IMR-90 (cell line): Measurements from ENCODE around the gene HOXB2. TPM values are rescaled to one million over a fixed set of nuclear protein-coding genes. Genes with fewer than 3 reads are reported as not detected.
A peak's percentile ranks its signal among the peaks of the same experiment; 100 is the strongest.

Experiments
- ATAC-seq: fragments of 200-7000 bp; cut with Tn5 transposase; 2 replicates; pipeline ENCODE4 v1.9.1; 2020; ENCODE audit warnings: low read depth, mild to moderate bottlenecking, moderate library complexity
- BruUV-seq: library from RNA; stranded (reverse); fragments of 400-500 nt; replicated peaks from 2 replicates; lab custom pipeline; 2021; lab: Mats Ljungman, UMichigan
- CTCF ChIA-PET: fragments of 300-600 bp; formaldehyde crosslinking; extraction: SDS; loops from one replicate; lab custom pipeline; 2021; ENCODE audit warnings: antibody characterized with exemption; lab: Yijun Ruan, JAX
- POLR2A ChIA-PET: fragments of 300-600 bp; sonication (Branson Sonifier 250); formaldehyde crosslinking; loops from one replicate; lab custom pipeline; 2022; ENCODE audit warnings: antibody characterized with exemption; ENCODE audit not compliant: unreplicated experiment; lab: Charles Lee
- DNase-seq: peaks from one replicate; pipeline ENCODE4 v3.0.0; 2013
- H2AFZ ChIP-seq: replicated peaks from 2 replicates; pipeline ENCODE3; 2013; ENCODE audit warnings: low read length, mild to moderate bottlenecking; ENCODE audit not compliant: poor library complexity
- H2AK5ac ChIP-seq: 2 replicates; pipeline ENCODE4 v1.6.1; 2013; ENCODE audit warnings: low read depth, low read length, inconsistent platforms
- H2AK9ac ChIP-seq: replicated peaks from 2 replicates; pipeline ENCODE3; 2013; ENCODE audit warnings: mild to moderate bottlenecking, low read depth, low read length, moderate library complexity; ENCODE audit not compliant: poor library complexity
- H2BK120ac ChIP-seq: 2 replicates; pipeline ENCODE4 v1.6.1; 2013; ENCODE audit warnings: low read depth, low read length, inconsistent platforms
- H2BK15ac ChIP-seq: 3 replicates; pipeline ENCODE4 v1.6.1; 2013; ENCODE audit warnings: low read depth, low read length, inconsistent platforms
- H2BK20ac ChIP-seq: 2 replicates; pipeline ENCODE4 v1.6.1; 2013; ENCODE audit warnings: low read depth, mild to moderate bottlenecking, inconsistent platforms, low read length, moderate library complexity
- H2BK5ac ChIP-seq: 2 replicates; pipeline ENCODE4 v1.6.1; 2013; ENCODE audit warnings: mild to moderate bottlenecking, low read depth, low read length, inconsistent platforms; ENCODE audit not compliant: poor library complexity, severe bottlenecking
- H3K14ac ChIP-seq: replicated peaks from 2 replicates; pipeline ENCODE4 v1.6.1; 2013; ENCODE audit warnings: low read depth, low read length, inconsistent platforms
- H3K18ac ChIP-seq: 2 replicates; pipeline ENCODE4 v1.6.1; 2013; ENCODE audit warnings: low read depth, low read length, control low read depth
- H3K23ac ChIP-seq: 2 replicates; pipeline ENCODE4 v1.6.1; 2013; ENCODE audit warnings: low read depth, low read length, inconsistent platforms
- H3K27ac ChIP-seq: 2 replicates; pipeline ENCODE4 v1.5.1; 2013; ENCODE audit warnings: mild to moderate bottlenecking, control low read depth, low read length; ENCODE audit not compliant: insufficient read depth
- H3K27me3 ChIP-seq: 2 replicates; pipeline ENCODE4 v1.6.1; 2013; ENCODE audit warnings: low read length; ENCODE audit not compliant: control insufficient read depth, insufficient read depth
- H3K36me3 ChIP-seq: 2 replicates; pipeline ENCODE4 v1.6.1; 2013; ENCODE audit warnings: low read length, mixed read lengths; ENCODE audit not compliant: control insufficient read depth, insufficient read depth
- H3K4ac ChIP-seq: 2 replicates; pipeline ENCODE4 v1.6.1; 2013; ENCODE audit warnings: low read depth, low read length, inconsistent platforms
- H3K4me1 ChIP-seq: 2 replicates; pipeline ENCODE4 v1.6.1; 2013; ENCODE audit warnings: low read length, mixed read lengths; ENCODE audit not compliant: control insufficient read depth, insufficient read depth
- H3K4me2 ChIP-seq: 2 replicates; pipeline ENCODE4 v1.6.1; 2013; ENCODE audit warnings: low read depth, mild to moderate bottlenecking, control low read depth, low read length, moderate library complexity
- H3K4me3 ChIP-seq: 2 replicates; pipeline ENCODE4 v1.5.1; 2013; ENCODE audit warnings: low read depth, mild to moderate bottlenecking, control low read depth, low read length, moderate library complexity; ENCODE audit not compliant: insufficient read depth
- H3K56ac ChIP-seq: 2 replicates; pipeline ENCODE4 v1.6.1; 2013; ENCODE audit warnings: low read length, inconsistent platforms; ENCODE audit not compliant: insufficient read depth; ENCODE audit errors: extremely low read depth
- H3K79me1 ChIP-seq, 2 experiments: 2 replicates each; pipeline ENCODE4 v1.6.1; 2013; ENCODE audit warnings: low read length in 2 of 2, inconsistent platforms in 1 of 2, low read depth in 1 of 2
- H3K9ac ChIP-seq: 2 replicates; pipeline ENCODE4 v1.6.1; 2013; ENCODE audit warnings: low read depth, low read length, control low read depth
- H3K9me1 ChIP-seq: 2 replicates; pipeline ENCODE4 v1.6.1; 2013; ENCODE audit warnings: low read length, inconsistent platforms; ENCODE audit not compliant: insufficient read depth
- H3K9me3 ChIP-seq: 2 replicates; pipeline ENCODE4 v1.6.1; 2013; ENCODE audit warnings: low read length; ENCODE audit not compliant: control insufficient read depth, insufficient read depth
- H4K20me1 ChIP-seq: 2 replicates; pipeline ENCODE4 v1.6.1; 2013; ENCODE audit warnings: low read length, inconsistent platforms; ENCODE audit not compliant: insufficient read depth
- H4K5ac ChIP-seq: 2 replicates; pipeline ENCODE4 v1.6.1; 2013; ENCODE audit warnings: mild to moderate bottlenecking, low read depth, low read length, control low read depth
- H4K8ac ChIP-seq, 2 experiments: 2 replicates each; pipeline ENCODE4 v1.6.1; 2013; ENCODE audit warnings: low read depth in 2 of 2, low read length in 2 of 2, control low read depth in 1 of 2, inconsistent platforms in 1 of 2
- H4K91ac ChIP-seq: 2 replicates; pipeline ENCODE4 v1.6.1; 2013; ENCODE audit warnings: low read depth, low read length, inconsistent platforms; ENCODE audit not compliant: insufficient read depth
- BHLHE40 ChIP-seq: fragments of 150-350 bp; IDR thresholded peaks from 2 replicates; pipeline ENCODE4 v1.6.1; 2016; ENCODE audit warnings: mild to moderate bottlenecking, low read depth, low read length
- CEBPB ChIP-seq: IDR thresholded peaks from 2 replicates; pipeline ENCODE4 v1.6.1; 2012; ENCODE audit warnings: low read depth, low read length, improper control_type of control experiment
- FOS ChIP-seq: fragments of 150-350 bp; IDR thresholded peaks from 2 replicates; pipeline ENCODE4 v1.6.1; 2016; ENCODE audit warnings: low read depth, low read length
- MAFK ChIP-seq: IDR thresholded peaks from 2 replicates; pipeline ENCODE4 v1.6.1; 2012; ENCODE audit warnings: low read depth, low read length, improper control_type of control experiment
- MAZ ChIP-seq: IDR thresholded peaks from 2 replicates; pipeline ENCODE4 v1.6.1; 2012; ENCODE audit warnings: low read depth, mild to moderate bottlenecking, low read length, improper control_type of control experiment, moderate library complexity, borderline replicate concordance
- MXI1 ChIP-seq: IDR thresholded peaks from 2 replicates; pipeline ENCODE4 v1.6.1; 2012; ENCODE audit warnings: low read depth, mild to moderate bottlenecking, low read length, moderate library complexity, borderline replicate concordance
- NFE2L2 ChIP-seq: fragments of 150-350 bp; IDR thresholded peaks from 2 replicates; pipeline ENCODE4 v1.6.1; 2016; ENCODE audit warnings: low read depth, mild to moderate bottlenecking, low read length
- POLR2A ChIP-seq: IDR thresholded peaks from 2 replicates; pipeline ENCODE4 v1.6.1; 2012; ENCODE audit warnings: mild to moderate bottlenecking, low read depth, low read length
- RAD21 ChIP-seq: IDR thresholded peaks from 2 replicates; pipeline ENCODE4 v1.6.1; 2012; ENCODE audit warnings: low read length, improper control_type of control experiment
- RCOR1 ChIP-seq: IDR thresholded peaks from 2 replicates; pipeline ENCODE4 v1.6.1; 2012; ENCODE audit warnings: mild to moderate bottlenecking, low read length, improper control_type of control experiment; ENCODE audit not compliant: insufficient replicate concordance
- RFX5 ChIP-seq: IDR thresholded peaks from 2 replicates; pipeline ENCODE4 v1.8.0; 2012; ENCODE audit warnings: low read depth, mild to moderate bottlenecking, low read length, moderate library complexity
- SMC3 ChIP-seq: fragments of 150-350 bp; IDR thresholded peaks from 2 replicates; pipeline ENCODE4 v1.6.1; 2016; ENCODE audit warnings: low read depth, mild to moderate bottlenecking, antibody characterized with exemption, low read length, moderate library complexity
- WGBS, 2 experiments: methylation state at CpG; one replicate each; pipeline versions ENCODE4 v1.1.5 to v1.1.7; 2013; ENCODE audit warnings: missing lambda C conversion rate in 2 of 2; ENCODE audit not compliant: insufficient read length in 1 of 2; ENCODE audit errors: extremely low coverage in 2 of 2; 5-methylcytosine and 5-hydroxymethylcytosine counted together
- dilution Hi-C: fragments of 300-500 bp; cut with HindIII; formaldehyde crosslinking; loops from one replicate; pipeline ENCODE4 v1.14.3; 2018; ENCODE audit warnings: low sequenced_read_pairs; ENCODE audit not compliant: unreplicated experiment
- in situ Hi-C: fragments of 300-500 bp; cut with MboI; formaldehyde crosslinking; loops from 3 replicates; pipeline ENCODE4 v1.14.3; 2019; ENCODE audit warnings: low sequenced_read_pairs, inconsistent platforms, mixed read lengths
- intact Hi-C: fragments of 100-400 bp; cut with micrococcal nuclease; formaldehyde crosslinking; loops from 2 replicates; pipeline ENCODE4 v1.10.0; 2022
- polyA plus RNA-seq, 3 experiments: library from polyadenylated mRNA; depleted of rRNA; stranded (reverse); fragments of >200 nt; gene quantifications; 2 replicates each; pipeline ENCODE4 v1.2.3, GENCODE V29; 2012; ENCODE audit warnings: low replicate concordance in 1 of 3
- total RNA-seq: library from RNA; depleted of rRNA; stranded (reverse); fragments of >200 nt; gene quantifications from 2 replicates; pipeline ENCODE4 v1.2.3, GENCODE V29; 2012
- TF ChIP-seq, protein P1 (sequence below): conservative IDR thresholded peaks from 2 replicates; pipeline ENCODE4 v1.5.1; 2012; ENCODE audit warnings: mild to moderate bottlenecking, low read depth, low read length, improper control_type of control experiment
- TF ChIP-seq, protein P2 (sequence below): fragments of 150-350 bp; IDR thresholded peaks from 2 replicates; pipeline ENCODE4 v1.6.1; 2016; ENCODE audit warnings: low read depth, mild to moderate bottlenecking, low read length, moderate library complexity, borderline replicate concordance
- TF ChIP-seq, protein P3 (sequence below): fragments of 150-350 bp; IDR thresholded peaks from 2 replicates; pipeline ENCODE4 v1.6.1; 2017; ENCODE audit warnings: mild to moderate bottlenecking, antibody characterized with exemption, low read length, low read depth

HOXB2 gene
- total and polyA plus RNA-seq, 2 of the 4 experiments (the other 2 are of a cell fraction): 2.7 to 29.9 TPM

DNA sequence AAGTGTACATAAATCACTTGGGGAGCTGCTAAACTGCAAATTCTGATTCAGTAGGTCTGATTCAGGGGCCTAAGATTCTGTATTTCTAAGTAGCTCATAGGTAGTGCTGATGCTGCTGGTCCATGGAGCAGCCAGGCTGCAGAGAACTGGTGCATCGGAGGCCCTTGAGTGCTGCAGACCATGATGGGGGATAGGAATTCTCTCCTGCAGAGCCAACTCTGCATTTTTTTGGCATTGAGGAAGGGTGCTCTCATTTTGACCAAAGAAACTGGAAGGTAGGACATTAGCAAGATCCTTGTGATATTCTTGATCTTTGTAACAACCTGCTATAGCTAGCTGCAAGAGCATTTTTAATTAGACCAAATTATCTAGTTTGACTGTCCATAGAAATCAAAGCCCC lies 4.7 kb downstream of the HOXB2 start:
- dilution Hi-C loops: no loop called here
- POLR2A ChIA-PET: interaction anchor here (0.7 to 1.6 kb wide), 2 partner anchors 36 to 49 kb away, joined by 3 to 4 read pairs; no protein-coding TSS in a partner anchor
- DNase-seq: peak; percentile 37
- TF ChIP-seq RAD21 (no peak), BHLHE40 (no peak), RFX5 (no peak), NFE2L2 (no peak), RCOR1 (no peak), MAFK (no peak), FOS (no peak), CEBPB (no peak), POLR2A (no peak), MAZ (no peak), MXI1 (no peak), SMC3 (no peak)
- TF ChIP-seq, protein P1, sequence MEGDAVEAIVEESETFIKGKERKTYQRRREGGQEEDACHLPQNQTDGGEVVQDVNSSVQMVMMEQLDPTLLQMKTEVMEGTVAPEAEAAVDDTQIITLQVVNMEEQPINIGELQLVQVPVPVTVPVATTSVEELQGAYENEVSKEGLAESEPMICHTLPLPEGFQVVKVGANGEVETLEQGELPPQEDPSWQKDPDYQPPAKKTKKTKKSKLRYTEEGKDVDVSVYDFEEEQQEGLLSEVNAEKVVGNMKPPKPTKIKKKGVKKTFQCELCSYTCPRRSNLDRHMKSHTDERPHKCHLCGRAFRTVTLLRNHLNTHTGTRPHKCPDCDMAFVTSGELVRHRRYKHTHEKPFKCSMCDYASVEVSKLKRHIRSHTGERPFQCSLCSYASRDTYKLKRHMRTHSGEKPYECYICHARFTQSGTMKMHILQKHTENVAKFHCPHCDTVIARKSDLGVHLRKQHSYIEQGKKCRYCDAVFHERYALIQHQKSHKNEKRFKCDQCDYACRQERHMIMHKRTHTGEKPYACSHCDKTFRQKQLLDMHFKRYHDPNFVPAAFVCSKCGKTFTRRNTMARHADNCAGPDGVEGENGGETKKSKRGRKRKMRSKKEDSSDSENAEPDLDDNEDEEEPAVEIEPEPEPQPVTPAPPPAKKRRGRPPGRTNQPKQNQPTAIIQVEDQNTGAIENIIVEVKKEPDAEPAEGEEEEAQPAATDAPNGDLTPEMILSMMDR: no peak
- TF ChIP-seq, protein P2, sequence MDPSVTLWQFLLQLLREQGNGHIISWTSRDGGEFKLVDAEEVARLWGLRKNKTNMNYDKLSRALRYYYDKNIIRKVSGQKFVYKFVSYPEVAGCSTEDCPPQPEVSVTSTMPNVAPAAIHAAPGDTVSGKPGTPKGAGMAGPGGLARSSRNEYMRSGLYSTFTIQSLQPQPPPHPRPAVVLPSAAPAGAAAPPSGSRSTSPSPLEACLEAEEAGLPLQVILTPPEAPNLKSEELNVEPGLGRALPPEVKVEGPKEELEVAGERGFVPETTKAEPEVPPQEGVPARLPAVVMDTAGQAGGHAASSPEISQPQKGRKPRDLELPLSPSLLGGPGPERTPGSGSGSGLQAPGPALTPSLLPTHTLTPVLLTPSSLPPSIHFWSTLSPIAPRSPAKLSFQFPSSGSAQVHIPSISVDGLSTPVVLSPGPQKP: no peak
- TF ChIP-seq, protein P3, sequence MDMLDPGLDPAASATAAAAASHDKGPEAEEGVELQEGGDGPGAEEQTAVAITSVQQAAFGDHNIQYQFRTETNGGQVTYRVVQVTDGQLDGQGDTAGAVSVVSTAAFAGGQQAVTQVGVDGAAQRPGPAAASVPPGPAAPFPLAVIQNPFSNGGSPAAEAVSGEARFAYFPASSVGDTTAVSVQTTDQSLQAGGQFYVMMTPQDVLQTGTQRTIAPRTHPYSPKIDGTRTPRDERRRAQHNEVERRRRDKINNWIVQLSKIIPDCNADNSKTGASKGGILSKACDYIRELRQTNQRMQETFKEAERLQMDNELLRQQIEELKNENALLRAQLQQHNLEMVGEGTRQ: no peak

More for the DNA sequence above, 4.7 kb downstream of the HOXB2 start:
- no peaks in the 10 kb centered on the region for H3K9me3 ChIP-seq
- H4K5ac ChIP-seq: peak overlapping the region; percentile 50; the same call in 1 of the 2 replicates
- CTCF ChIA-PET: interaction anchor here (0.5 to 2.8 kb wide), 4 partner anchors 48 to 68 kb away, joined by 3 to 10 read pairs (median 6); no protein-coding TSS in a partner anchor
- no peak overlapping the region for H2AK5ac ChIP-seq
- H2BK15ac ChIP-seq: peak overlapping the region; percentile 38; the same call in 1 of the 3 replicates
- peak overlapping the region; percentile 96 for H2BK5ac ChIP-seq
- H3K4ac ChIP-seq: peak overlapping the region; percentile 78
- peaks cover 0 to 25% of the 10 kb centered on the region in 2 experiments; a peak in 2 of 4 replicates for H3K79me1 ChIP-seq
- peak overlapping the region; percentile 88 for H3K23ac ChIP-seq
- in situ Hi-C loops (loop anchor here (10.0 kb wide), 1 partner anchor 185 kb away; no protein-coding TSS in a partner anchor), intact Hi-C loops (loop anchor here (2.0 kb wide), 4 partner anchors 39 to 187 kb away; no protein-coding TSS in a partner anchor)
- BruUV-seq: no TSS peak
- peak overlapping the region; percentile 63; the same call in 1 of the 2 replicates for H3K27ac ChIP-seq
- H3K4me1 ChIP-seq: peaks cover 16% of the 10 kb centered on the region
- H2BK20ac ChIP-seq: peak overlapping the region; percentile 71
- H3K56ac ChIP-seq: 0 out of 2 replicates have a peak overlapping the region, but pooled peaks have one; percentile 26
- H3K4me2 ChIP-seq: peak overlapping the region; percentile 61; the same call in 1 of the 2 replicates
- H3K9me1 ChIP-seq: peaks cover 7% of the 10 kb centered on the region
- peak overlapping the region; percentile 6 to 73; a peak in 1 of 4 replicates for H4K8ac ChIP-seq
- H2BK120ac ChIP-seq: peak overlapping the region; percentile 83; the same call in 1 of the 2 replicates
- H3K14ac ChIP-seq: peak overlapping the region; percentile 68; the same call in 1 of the 2 replicates
- ATAC-seq: no peak
- no peak overlapping the region; the same call in 1 of the 2 replicates for H3K9ac ChIP-seq
- H2AK9ac ChIP-seq: no peak overlapping the region
- H3K18ac ChIP-seq: no peak overlapping the region
- H3K4me3 ChIP-seq: no peak overlapping the region
- peak overlapping the region; percentile 37; the same call in 1 of the 2 replicates for H4K91ac ChIP-seq
- no peaks in the 10 kb centered on the region for H4K20me1 ChIP-seq
- H3K27me3 ChIP-seq: no peaks in the 10 kb centered on the region
- peaks cover 20% of the 10 kb centered on the region for H3K36me3 ChIP-seq
- no CpG with 5 or more reads among the region's 1 CpG for WGBS, 2 experiments
- no peak overlapping the region for H2AFZ ChIP-seq
